ENCODE results near the gene SDF2L1. TPM values are rescaled to one million over a fixed set of nuclear protein-coding genes. Genes with fewer than 3 reads are reported as not detected.

Gene SDF2L1
- total and polyA plus RNA-seq, 9 of the 15 experiments (the other 6 are each of a cell fraction or from before 2014, with no cell fraction given): 15.1 to 989 (median 124) TPM

DNA sequence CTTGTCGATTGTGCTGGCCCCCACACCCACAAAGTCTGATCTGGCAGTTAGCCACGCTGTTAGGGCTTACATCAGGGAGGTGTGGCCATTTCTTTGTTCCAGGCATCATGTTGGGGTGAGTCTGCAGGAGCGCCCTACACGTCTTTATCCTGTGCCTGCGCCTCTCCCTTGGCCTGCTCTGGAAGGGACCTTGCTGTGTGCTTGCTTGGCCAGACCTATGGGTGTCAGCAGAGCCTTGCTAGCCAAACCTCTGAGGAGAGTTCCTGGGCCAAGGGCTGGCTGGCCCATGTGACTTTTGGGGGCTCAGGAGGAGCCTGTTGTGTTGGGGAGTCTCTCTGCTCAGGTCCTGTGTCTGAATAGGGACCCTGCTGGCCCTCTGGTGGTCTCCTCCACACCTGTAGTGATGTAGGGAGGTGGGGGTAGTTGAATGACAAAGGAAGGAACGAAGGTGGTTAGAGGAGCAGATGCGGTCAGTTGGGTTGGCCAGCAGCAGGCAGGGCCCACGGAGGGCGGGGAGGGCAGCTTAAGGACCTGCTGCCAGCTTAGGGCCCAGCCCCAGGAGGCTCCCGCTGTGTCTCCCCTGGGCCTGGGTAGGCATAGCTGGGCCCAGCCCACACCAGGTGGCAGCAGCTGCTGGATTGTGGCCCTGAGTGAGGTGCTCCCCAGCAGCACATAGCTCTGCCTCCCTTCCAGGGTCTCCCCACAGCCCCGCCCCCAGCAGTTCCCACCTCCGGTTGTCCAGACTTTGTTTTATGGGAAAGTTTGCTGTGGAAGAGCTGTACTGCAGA is 31.6 kb downstream of the SDF2L1 start (continued):
- TF ChIP-seq HEY1 (CRISPR knock-in tag; IDR thresholded peaks at IDR 0.05; ENCODE audit: borderline replicate concordance) (no peak), ZBTB49 (CRISPR knock-in tag; IDR thresholded peaks at IDR 0.05; ENCODE audit: borderline replicate concordance) (no peak), TRIM28 (IDR thresholded peaks at IDR 0.05) (no peak), HMGXB4 (CRISPR knock-in tag; IDR thresholded peaks at IDR 0.05) (0 out of 2 replicates have a peak, but pooled peaks have one; percentile 11), PHF8 (IDR thresholded peaks at IDR 0.05; ENCODE audit: borderline replicate concordance, low read length) (no peak), BRCA1 (IDR thresholded peaks at IDR 0.05) (no peak), BRCA1 (CRISPR knock-in tag; IDR thresholded peaks at IDR 0.05) (no peak), XRCC3 (IDR thresholded peaks at IDR 0.05) (no peak), CHCHD3 (CRISPR knock-in tag; IDR thresholded peaks at IDR 0.05) (0 out of 2 replicates have a peak, but pooled peaks have one; percentile 15), HNRNPH1 (optimal IDR thresholded peaks at IDR 0.05; ENCODE audit: low read depth, low read length) (no peak)
- TF ChIP-seq, protein P1, sequence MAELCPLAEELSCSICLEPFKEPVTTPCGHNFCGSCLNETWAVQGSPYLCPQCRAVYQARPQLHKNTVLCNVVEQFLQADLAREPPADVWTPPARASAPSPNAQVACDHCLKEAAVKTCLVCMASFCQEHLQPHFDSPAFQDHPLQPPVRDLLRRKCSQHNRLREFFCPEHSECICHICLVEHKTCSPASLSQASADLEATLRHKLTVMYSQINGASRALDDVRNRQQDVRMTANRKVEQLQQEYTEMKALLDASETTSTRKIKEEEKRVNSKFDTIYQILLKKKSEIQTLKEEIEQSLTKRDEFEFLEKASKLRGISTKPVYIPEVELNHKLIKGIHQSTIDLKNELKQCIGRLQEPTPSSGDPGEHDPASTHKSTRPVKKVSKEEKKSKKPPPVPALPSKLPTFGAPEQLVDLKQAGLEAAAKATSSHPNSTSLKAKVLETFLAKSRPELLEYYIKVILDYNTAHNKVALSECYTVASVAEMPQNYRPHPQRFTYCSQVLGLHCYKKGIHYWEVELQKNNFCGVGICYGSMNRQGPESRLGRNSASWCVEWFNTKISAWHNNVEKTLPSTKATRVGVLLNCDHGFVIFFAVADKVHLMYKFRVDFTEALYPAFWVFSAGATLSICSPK (IDR thresholded peaks at IDR 0.05; ENCODE audit: borderline replicate concordance): no peak
